Measurements from ENCODE around the gene RHBDL1. TPM values are rescaled to one million over a fixed set of nuclear protein-coding genes. Genes with fewer than 3 reads are reported as not detected.

RHBDL1 gene
- total RNA-seq, 3 donors from 2014 or later (not counting 1 experiment from before 2014, with no cell fraction given) = 2.9 to 4.2 (median 4.2) TPM

GRCh38 chr16:672851-673250, 2.6 kb upstream of the RHBDL1 start:
- Mint-ChIP-seq H3K4me3 (no peak overlapping the region), H3K27ac (no peak overlapping the region), H3K36me3 (no peaks in the 10 kb centered on the region), H3K27me3 (ENCODE audit: low read depth in 2 of 2) (no peaks in the 10 kb centered on the region), H3K4me1 (peaks cover 0 to 8% of the 10 kb centered on the region in 2 donors), H3K9me3 (no peaks in the 10 kb centered on the region)
- WGBS (ENCODE audit: insufficient coverage) = 97% methylated on average over 21 of the region's 21 CpGs
- ATAC-seq = no peak
- TF ChIP-seq CTCF (IDR thresholded peaks at IDR 0.05) = no peak
- no peaks in the 10 kb centered on the region for H3K9me3 ChIP-seq (ENCODE audit: control insufficient read depth, insufficient read depth, low read length)
- H3K4me1 ChIP-seq (ENCODE audit: control insufficient read depth, insufficient read depth, low read length) = peaks cover 26% of the 10 kb centered on the region
- peaks cover 31% of the 10 kb centered on the region for H3K36me3 ChIP-seq (ENCODE audit: control insufficient read depth, insufficient read depth, low read length)
- DNase-seq = no peak
- H3K27ac ChIP-seq (ENCODE audit: low read length) = no peak overlapping the region
- H3K27me3 ChIP-seq (ENCODE audit: control insufficient read depth, insufficient read depth, low read length) = peaks cover 3% of the 10 kb centered on the region
- no peak overlapping the region for H3K4me3 ChIP-seq (ENCODE audit: low read length)
- intact Hi-C loops (cut with micrococcal nuclease) = no loop called here

- 95% methylated on average over 18 of the region's 18 CpGs for WGBS (ENCODE audit: insufficient coverage)
- DNase-seq (no peak), ATAC-seq (no peak)
- H3K4me3 ChIP-seq (ENCODE audit: low read length) = no peak overlapping the region
- Mint-ChIP-seq H3K27ac (no peak overlapping the region), H3K4me3 (no peak overlapping the region), H3K36me3 (no peaks in the 10 kb centered on the region), H3K4me1 (peaks cover 0 to 7% of the 10 kb centered on the region in 2 donors), H3K27me3 (ENCODE audit: low read depth in 2 of 2) (no peaks in the 10 kb centered on the region), H3K9me3 (no peaks in the 10 kb centered on the region)
- H3K9me3 ChIP-seq (ENCODE audit: control insufficient read depth, insufficient read depth, low read length) = no peaks in the 10 kb centered on the region
- H3K36me3 ChIP-seq (ENCODE audit: control insufficient read depth, insufficient read depth, low read length) = peaks cover 31% of the 10 kb centered on the region
- TF ChIP-seq CTCF (IDR thresholded peaks at IDR 0.05) = no peak
- no peak overlapping the region for H3K27ac ChIP-seq (ENCODE audit: low read length)
- H3K4me1 ChIP-seq (ENCODE audit: control insufficient read depth, insufficient read depth, low read length) = peaks cover 24% of the 10 kb centered on the region
- H3K27me3 ChIP-seq (ENCODE audit: control insufficient read depth, insufficient read depth, low read length) = peaks cover 3% of the 10 kb centered on the region
- intact Hi-C loops (cut with micrococcal nuclease) = no loop called here
Observed at GRCh38 chr16:673399-673991, 2.0 kb upstream of the RHBDL1 start.

- intact Hi-C loops (cut with micrococcal nuclease) = no loop called here
Observed at GRCh38 chr16:674214-674881, 1.1 kb upstream of the RHBDL1 start.

More at GRCh38 chr16:674214-674881, 1.1 kb upstream of the RHBDL1 start:
- no peak overlapping the region for H3K27ac ChIP-seq (ENCODE audit: low read length)
- H3K36me3 ChIP-seq (ENCODE audit: control insufficient read depth, insufficient read depth, low read length) = peaks cover 31% of the 10 kb centered on the region
- no peaks in the 10 kb centered on the region for H3K9me3 Mint-ChIP-seq
- H3K27ac Mint-ChIP-seq = no peak overlapping the region
- H3K27me3 ChIP-seq (ENCODE audit: control insufficient read depth, insufficient read depth, low read length) = peaks cover 3% of the 10 kb centered on the region
- no peak for DNase-seq
- H3K36me3 Mint-ChIP-seq = no peaks in the 10 kb centered on the region
- H3K9me3 ChIP-seq (ENCODE audit: control insufficient read depth, insufficient read depth, low read length) = no peaks in the 10 kb centered on the region
- peak overlapping the region; percentile 25 for H3K4me3 Mint-ChIP-seq
- H3K27me3 Mint-ChIP-seq (ENCODE audit: low read depth in 2 of 2) = no peaks in the 10 kb centered on the region
- TF ChIP-seq CTCF (IDR thresholded peaks at IDR 0.05) = no peak
- 92% methylated on average over 22 of the region's 22 CpGs for WGBS (ENCODE audit: insufficient coverage)
- H3K4me1 ChIP-seq (ENCODE audit: control insufficient read depth, insufficient read depth, low read length) = peaks cover 24% of the 10 kb centered on the region
- H3K4me1 Mint-ChIP-seq = peaks cover 0 to 11% of the 10 kb centered on the region in 2 donors
- ATAC-seq = no peak
- H3K4me3 ChIP-seq (ENCODE audit: low read length) = no peak overlapping the region

Data from natural killer cell (primary cell).